Suppressor macrophage treated with lipopolysaccharide for 1 hour (primary cell): Measurements from ENCODE around the gene TM4SF5.

ENCODE experiments used
- DNase-seq, 3 donors: peaks; one replicate each; pipeline ENCODE4 v3.0.0-alpha.2; 2020 to 2022

The TM4SF5 gene

GRCh38 chr17:4747847-4748246 lies 23.8 kb upstream of the TM4SF5 start:
- DNase-seq: peak; percentile 89 to 97 (median 95)

GRCh38 chr17:4748686-4749085 lies 23.0 kb upstream of the TM4SF5 start:
- peak; percentile 31 to 56 (median 31) for DNase-seq

GRCh38 chr17:4750606-4751005 lies 21.1 kb upstream of the TM4SF5 start:
- peak; percentile 23 to 38 (median 33) for DNase-seq

GRCh38 chr17:4751932-4752331 lies 19.8 kb upstream of the TM4SF5 start:
- peak in 1 of 3 donors; percentile 63 for DNase-seq

GRCh38 chr17:4753392-4753791 lies 18.3 kb upstream of the TM4SF5 start:
- DNase-seq: no peak

GRCh38 chr17:4759776-4760236 lies 11.9 kb upstream of the TM4SF5 start:
- peak; percentile 70 to 86 (median 80) for DNase-seq

GRCh38 chr17:4764595-4764994 lies 7.1 kb upstream of the TM4SF5 start:
- peak; percentile 73 to 85 (median 80) for DNase-seq

GRCh38 chr17:4766201-4766600 lies 5.5 kb upstream of the TM4SF5 start:
- DNase-seq: peak; percentile 87 to 99 (median 98)

GRCh38 chr17:4766723-4767122 lies 5.0 kb upstream of the TM4SF5 start:
- DNase-seq: peak; percentile 74 to 90 (median 83)

GRCh38 chr17:4768298-4768697 lies 3.4 kb upstream of the TM4SF5 start:
- DNase-seq: peak; percentile 71 to 87 (median 84)

- DNase-seq: peak; percentile 27 to 73 (median 69)
Measured at GRCh38 chr17:4769628-4770027, 2.1 kb upstream of the TM4SF5 start.

- DNase-seq: no peak
Measured at GRCh38 chr17:4772235-4772613, 538 bp downstream of the TM4SF5 start.

- no peak for DNase-seq
Measured at GRCh38 chr17:4777969-4778760, 6.5 kb downstream of the TM4SF5 start.

GRCh38 chr17:4780325-4780955 lies 8.8 kb downstream of the TM4SF5 start:
- no peak for DNase-seq

- peak; percentile 48 to 70 (median 68) for DNase-seq
Measured at GRCh38 chr17:4782652-4783051, 11.0 kb downstream of the TM4SF5 start.

GRCh38 chr17:4785311-4786105 lies 13.8 kb downstream of the TM4SF5 start:
- DNase-seq: peak in 2 of 3 donors; percentile 30 to 43

- DNase-seq: peak in 2 of 3 donors; percentile 34 to 45
Measured at GRCh38 chr17:4786106-4786511, 14.4 kb downstream of the TM4SF5 start, which contains the start of gene VMO1. TSS of gene VMO1 (minus strand) at chr17:4786364. CDS start at chr17:4786352, 12 bp downstream.

GRCh38 chr17:4786516-4786915 lies 14.8 kb downstream of the TM4SF5 start:
- no peak for DNase-seq

- no peak for DNase-seq
Measured at GRCh38 chr17:4788159-4788806, 16.6 kb downstream of the TM4SF5 start.

- no peak for DNase-seq
Measured at GRCh38 chr17:4788807-4789700, 17.4 kb downstream of the TM4SF5 start, which contains the start of gene GLTPD2. TSS of gene GLTPD2 (plus strand) at chr17:4788964. CDS start at chr17:4789012, 48 bp downstream.

- DNase-seq: no peak
Measured at GRCh38 chr17:4789701-4789950, 17.9 kb downstream of the TM4SF5 start.
